ENCODE measurements around the gene JAKMIP1.

JAKMIP1 gene

GRCh38 chr4:6114601-6115000, 85.7 kb downstream of the JAKMIP1 start:
- Mint-ChIP-seq H3K27ac (no peak overlapping the region), H3K4me1 (peaks cover 33% of the 10 kb centered on the region), H3K27me3 (ENCODE audit: low read depth, poor library complexity) (peaks cover 59% of the 10 kb centered on the region), H3K9me3 (no peaks in the 10 kb centered on the region), H3K4me3 (no peak overlapping the region), H3K36me3 (ENCODE audit: low read depth) (no peaks in the 10 kb centered on the region)
- no peak for DNase-seq
- TF ChIP-seq CTCF (IDR thresholded peaks at IDR 0.05), result no peak

- Mint-ChIP-seq H3K27ac (no peak overlapping the region), H3K4me3 (no peak overlapping the region), H3K27me3 (ENCODE audit: low read depth, poor library complexity) (peaks cover 59% of the 10 kb centered on the region)
Observed at GRCh38 chr4:6114181-6114580, 86.2 kb downstream of the JAKMIP1 start.

GRCh38 chr4:6113641-6114040, 86.7 kb downstream of the JAKMIP1 start:
- no peak for DNase-seq
- Mint-ChIP-seq H3K9me3 (no peaks in the 10 kb centered on the region), H3K4me3 (no peak overlapping the region), H3K36me3 (ENCODE audit: low read depth) (no peaks in the 10 kb centered on the region), H3K4me1 (peaks cover 35% of the 10 kb centered on the region), H3K27me3 (ENCODE audit: low read depth, poor library complexity) (peaks cover 55% of the 10 kb centered on the region), H3K27ac (no peak overlapping the region)
- TF ChIP-seq CTCF (IDR thresholded peaks at IDR 0.05), result no peak

More at GRCh38 chr4:6114181-6114580, 86.2 kb downstream of the JAKMIP1 start:
- Mint-ChIP-seq H3K4me1 (peaks cover 35% of the 10 kb centered on the region), H3K36me3 (ENCODE audit: low read depth) (no peaks in the 10 kb centered on the region), H3K9me3 (no peaks in the 10 kb centered on the region)
- DNase-seq, result no peak
- no peak for TF ChIP-seq CTCF (IDR thresholded peaks at IDR 0.05)

- Mint-ChIP-seq H3K36me3 (ENCODE audit: low read depth) (no peaks in the 10 kb centered on the region), H3K27me3 (ENCODE audit: low read depth, poor library complexity) (peaks cover 48% of the 10 kb centered on the region), H3K4me1 (peaks cover 35% of the 10 kb centered on the region), H3K9me3 (no peaks in the 10 kb centered on the region), H3K4me3 (no peak overlapping the region), H3K27ac (no peak overlapping the region)
- no peak for DNase-seq
- no peak for TF ChIP-seq CTCF (IDR thresholded peaks at IDR 0.05)
Observed at GRCh38 chr4:6112606-6113290, 87.6 kb downstream of the JAKMIP1 start.

- Mint-ChIP-seq H3K27me3 (ENCODE audit: low read depth, poor library complexity) (peaks cover 49% of the 10 kb centered on the region), H3K36me3 (ENCODE audit: low read depth) (no peaks in the 10 kb centered on the region), H3K27ac (no peak overlapping the region), H3K4me1 (peaks cover 29% of the 10 kb centered on the region), H3K4me3 (no peak overlapping the region), H3K9me3 (no peaks in the 10 kb centered on the region)
- DNase-seq, result no peak
- TF ChIP-seq CTCF (IDR thresholded peaks at IDR 0.05), result no peak
Observed at GRCh38 chr4:6111354-6111960, 88.9 kb downstream of the JAKMIP1 start.
